Measurements from ENCODE around the gene BCL6. TPM values are rescaled to one million over a fixed set of nuclear protein-coding genes. Genes with fewer than 3 reads are reported as not detected.
"Not testable (repeated sequence)": the region's sequence is repeated elsewhere in the genome, so short reads cannot be mapped to it uniquely, and the experiment has no call there.

The BCL6 gene
- total RNA-seq, 1 experiment from 2014 or later: 35.1 TPM

- intact Hi-C loops (cut with micrococcal nuclease; ENCODE audit: unreplicated experiment): no loop called here
- Mint-ChIP-seq H3K36me3 (ENCODE audit: insufficient read depth, unreplicated experiment) (no peaks in the 10 kb centered on the region), H3K27me3 (ENCODE audit: unreplicated experiment) (peaks cover 55% of the 10 kb centered on the region), H3K27ac (ENCODE audit: unreplicated experiment) (no peak overlapping the region), H3K9me3 (ENCODE audit: low read depth, unreplicated experiment) (peaks cover 7% of the 10 kb centered on the region), H3K4me1 (ENCODE audit: low read depth, unreplicated experiment) (peaks cover 4% of the 10 kb centered on the region), H3K4me3 (ENCODE audit: low read depth, unreplicated experiment) (no peak overlapping the region)
- DNase-seq: no peak
- CTCF ChIA-PET: interaction anchor here (9.2 kb wide), 1 partner anchor 364 kb away, joined by 395 read pairs; no protein-coding TSS in a partner anchor
- no TSS peak for BruUV-seq (replicated peaks)
- TF ChIP-seq CTCF (IDR thresholded peaks at IDR 0.05; ENCODE audit: unreplicated experiment): no peak
Measured at GRCh38 chr3:187684444-187684843, 60.8 kb downstream of the BCL6 start.

- BruUV-seq (replicated peaks); DNase-seq; intact Hi-C loops (cut with micrococcal nuclease; ENCODE audit: unreplicated experiment); H3K36me3 Mint-ChIP-seq (ENCODE audit: insufficient read depth, unreplicated experiment); H3K9me3 Mint-ChIP-seq (ENCODE audit: low read depth, unreplicated experiment); H3K4me3 Mint-ChIP-seq (ENCODE audit: low read depth, unreplicated experiment); H3K27ac Mint-ChIP-seq (ENCODE audit: unreplicated experiment): not testable (repeated sequence)
- Mint-ChIP-seq H3K4me1 (ENCODE audit: low read depth, unreplicated experiment) (peaks cover 15% of the 10 kb centered on the region), H3K27me3 (ENCODE audit: unreplicated experiment) (peaks cover 48% of the 10 kb centered on the region)
- CTCF ChIA-PET: interaction anchor here (0.6 to 9.2 kb wide), 5 partner anchors 15 to 362 kb away, joined by 4 to 395 read pairs (median 9); no protein-coding TSS in a partner anchor
Measured at GRCh38 chr3:187681756-187682155, 63.5 kb downstream of the BCL6 start.

GRCh38 chr3:187679638-187680396 lies 65.5 kb downstream of the BCL6 start:
- intact Hi-C loops (cut with micrococcal nuclease; ENCODE audit: unreplicated experiment): loop anchor here (1.0 to 10.0 kb wide), 6 partner anchors 34 to 835 kb away; partner anchors contain the start of gene ADIPOQ
- Mint-ChIP-seq H3K4me1 (ENCODE audit: low read depth, unreplicated experiment) (peaks cover 15% of the 10 kb centered on the region), H3K4me3 (ENCODE audit: low read depth, unreplicated experiment) (no peak overlapping the region), H3K9me3 (ENCODE audit: low read depth, unreplicated experiment) (no peaks in the 10 kb centered on the region), H3K27ac (ENCODE audit: unreplicated experiment) (peak overlapping the region; percentile 25), H3K36me3 (ENCODE audit: insufficient read depth, unreplicated experiment) (no peaks in the 10 kb centered on the region), H3K27me3 (ENCODE audit: unreplicated experiment) (peaks cover 62% of the 10 kb centered on the region)
- TF ChIP-seq CTCF (IDR thresholded peaks at IDR 0.05; ENCODE audit: unreplicated experiment): peak; percentile 98
- DNase-seq: peak; percentile 90
- no TSS peak for BruUV-seq (replicated peaks)
- CTCF ChIA-PET: interaction anchor here (0.6 to 9.2 kb wide), 47 partner anchors 12 to 853 kb away, joined by 3 to 395 read pairs (median 4); partner anchors contain the start of genes MASP1, RPL39L and RTP4

- peak; percentile 78 for DNase-seq
- Mint-ChIP-seq H3K36me3 (ENCODE audit: insufficient read depth, unreplicated experiment) (no peaks in the 10 kb centered on the region), H3K4me1 (ENCODE audit: low read depth, unreplicated experiment) (peaks cover 15% of the 10 kb centered on the region), H3K27me3 (ENCODE audit: unreplicated experiment) (peaks cover 62% of the 10 kb centered on the region), H3K9me3 (ENCODE audit: low read depth, unreplicated experiment) (no peaks in the 10 kb centered on the region), H3K4me3 (ENCODE audit: low read depth, unreplicated experiment) (no peak overlapping the region), H3K27ac (ENCODE audit: unreplicated experiment) (peak overlapping the region; percentile 58)
- CTCF ChIA-PET: interaction anchor here (0.7 to 9.2 kb wide), 29 partner anchors 11 to 829 kb away, joined by 3 to 395 read pairs (median 6); partner anchors contain the start of genes MASP1, RPL39L and RTP4
- peak; percentile 70 for TF ChIP-seq CTCF (IDR thresholded peaks at IDR 0.05; ENCODE audit: unreplicated experiment)
- intact Hi-C loops (cut with micrococcal nuclease; ENCODE audit: unreplicated experiment): loop anchor here (1.0 to 10.0 kb wide), 6 partner anchors 36 to 834 kb away; partner anchors contain the start of gene ADIPOQ
- no TSS peak for BruUV-seq (replicated peaks)
Measured at GRCh38 chr3:187678726-187679268, 66.5 kb downstream of the BCL6 start.

All from Calu3 (cell line).